Vagina (tissue), 2 donors: Measurements from ENCODE around the gene NPBWR2.

ENCODE experiments used
- CTCF ChIP-seq, 3 experiments: fragments of 450-650 bp in 2 of 3; fragments of 200-600 bp in 1 of 3; sonication (generic) in 1 of 3; IDR thresholded peaks; one replicate each; pipeline ENCODE4 v1.5.1; 2017 to 2019; ENCODE audit warnings: antibody characterized with exemption in 3 of 3, mild to moderate bottlenecking in 2 of 3, moderate library complexity in 2 of 3
- POLR2A ChIP-seq, 2 donors: fragments of 450-650 bp; IDR thresholded peaks; one replicate each; pipeline ENCODE4 v1.6.1; 2017; ENCODE audit warnings: antibody characterized with exemption in 2 of 2, mild to moderate bottlenecking in 2 of 2, moderate library complexity in 2 of 2
- POLR2AphosphoS5 ChIP-seq, 2 donors: sonication (generic); formaldehyde crosslinking; IDR thresholded peaks; one replicate each; pipeline ENCODE4 v1.9.0; 2017; ENCODE audit warnings: antibody characterized with exemption in 2 of 2, mild to moderate bottlenecking in 2 of 2, low read depth in 1 of 2; ENCODE audit not compliant: insufficient read depth in 1 of 2

- TF ChIP-seq CTCF (IDR thresholded peaks at IDR 0.05) (no peak), POLR2AphosphoS5 (IDR thresholded peaks at IDR 0.05; ENCODE audit: insufficient read depth in 1 of 2, low read depth in 1 of 2) (no peak), POLR2A (IDR thresholded peaks at IDR 0.05) (no peak)
These were observed 35.7 kb downstream of the NPBWR2 start for GRCh38 chr20:64071341-64072332.
